Measurements from ENCODE around the gene FNDC5. TPM values are rescaled to one million over a fixed set of nuclear protein-coding genes. Genes with fewer than 3 reads are reported as not detected.
A peak's percentile ranks its signal among the peaks of the same experiment; 100 is the strongest.

The FNDC5 gene
- total and polyA plus RNA-seq, 2 of the 13 experiments (the other 11 are each of a cell fraction or from before 2014, with no cell fraction given) = 1.4 to 3.1 TPM

DNA sequence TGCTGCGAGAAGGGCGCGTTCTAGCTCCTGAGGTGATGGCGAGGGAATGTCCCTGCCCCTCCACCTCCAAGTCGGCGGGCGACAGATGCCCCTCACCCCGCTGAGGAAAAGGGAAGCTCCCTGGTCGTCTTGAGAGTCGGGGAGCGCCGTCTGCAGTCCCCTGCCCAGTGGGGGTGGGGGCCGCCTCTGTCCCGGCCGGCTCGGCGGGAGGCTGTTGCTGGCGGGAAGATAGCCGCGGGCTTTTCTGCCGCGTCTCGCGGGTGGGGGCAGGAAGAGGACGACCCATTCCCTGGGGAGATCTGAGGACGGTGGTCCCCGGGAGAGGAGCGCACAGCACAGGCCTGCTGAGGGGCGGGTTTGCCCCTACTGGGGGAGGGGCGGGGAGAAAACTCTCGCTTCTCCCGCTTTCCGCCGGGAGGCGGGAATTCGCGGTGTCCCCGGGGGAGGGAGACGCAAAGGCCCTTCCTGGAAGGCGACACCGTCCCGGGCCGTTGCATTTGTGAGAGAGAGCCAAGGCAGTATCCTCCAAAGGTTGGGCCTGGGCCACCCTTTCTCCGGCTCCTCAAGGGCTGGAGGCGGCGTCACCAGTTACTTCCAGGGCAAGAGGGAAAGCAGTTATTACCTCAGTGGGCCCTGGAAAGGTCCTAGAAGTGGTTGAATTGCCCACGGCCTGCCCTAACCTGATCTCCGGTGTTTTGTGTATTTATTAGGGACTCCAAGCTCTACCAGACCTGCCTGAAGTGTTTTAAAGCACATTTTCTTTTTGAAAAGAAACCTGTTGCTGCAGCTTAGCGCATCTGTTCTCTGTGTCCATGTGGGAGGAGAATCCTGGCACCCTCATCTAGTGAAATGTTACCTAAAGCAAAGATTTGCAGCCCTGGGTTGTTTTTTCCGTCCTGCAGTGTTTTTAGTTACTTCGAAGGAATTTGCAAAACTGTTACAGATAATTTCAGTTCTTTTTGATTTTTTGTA lies 52.6 kb downstream of the FNDC5 start (continued):
- no peak for TF ChIP-seq RARA (CRISPR knock-in tag; IDR thresholded peaks at IDR 0.05)
- no peak for TF ChIP-seq THAP11 (CRISPR knock-in tag; IDR thresholded peaks at IDR 0.05)
- no peak; the same call in 1 of the 2 replicates for TF ChIP-seq GMEB1 (CRISPR knock-in tag; IDR thresholded peaks at IDR 0.05; ENCODE audit: borderline replicate concordance)
- TF ChIP-seq ZNF431 (CRISPR knock-in tag; IDR thresholded peaks at IDR 0.05; ENCODE audit: borderline replicate concordance, low read depth) = no peak
- TF ChIP-seq HNRNPL (IDR thresholded peaks at IDR 0.05; ENCODE audit: low read depth, low read length) = no peak
- TF ChIP-seq, protein P1, sequence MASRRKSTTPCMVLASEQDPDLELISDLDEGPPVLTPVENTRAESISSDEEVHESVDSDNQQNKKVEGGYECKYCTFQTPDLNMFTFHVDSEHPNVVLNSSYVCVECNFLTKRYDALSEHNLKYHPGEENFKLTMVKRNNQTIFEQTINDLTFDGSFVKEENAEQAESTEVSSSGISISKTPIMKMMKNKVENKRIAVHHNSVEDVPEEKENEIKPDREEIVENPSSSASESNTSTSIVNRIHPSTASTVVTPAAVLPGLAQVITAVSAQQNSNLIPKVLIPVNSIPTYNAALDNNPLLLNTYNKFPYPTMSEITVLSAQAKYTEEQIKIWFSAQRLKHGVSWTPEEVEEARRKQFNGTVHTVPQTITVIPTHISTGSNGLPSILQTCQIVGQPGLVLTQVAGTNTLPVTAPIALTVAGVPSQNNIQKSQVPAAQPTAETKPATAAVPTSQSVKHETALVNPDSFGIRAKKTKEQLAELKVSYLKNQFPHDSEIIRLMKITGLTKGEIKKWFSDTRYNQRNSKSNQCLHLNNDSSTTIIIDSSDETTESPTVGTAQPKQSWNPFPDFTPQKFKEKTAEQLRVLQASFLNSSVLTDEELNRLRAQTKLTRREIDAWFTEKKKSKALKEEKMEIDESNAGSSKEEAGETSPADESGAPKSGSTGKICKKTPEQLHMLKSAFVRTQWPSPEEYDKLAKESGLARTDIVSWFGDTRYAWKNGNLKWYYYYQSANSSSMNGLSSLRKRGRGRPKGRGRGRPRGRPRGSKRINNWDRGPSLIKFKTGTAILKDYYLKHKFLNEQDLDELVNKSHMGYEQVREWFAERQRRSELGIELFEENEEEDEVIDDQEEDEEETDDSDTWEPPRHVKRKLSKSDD (CRISPR knock-in tag; IDR thresholded peaks at IDR 0.05; ENCODE audit: low read depth) = no peak
- TF ChIP-seq NR2F6 (IDR thresholded peaks at IDR 0.05) = no peak
- TF ChIP-seq NR2F6 (CRISPR knock-in tag; IDR thresholded peaks at IDR 0.05) = no peak
- TF ChIP-seq, protein P2, sequence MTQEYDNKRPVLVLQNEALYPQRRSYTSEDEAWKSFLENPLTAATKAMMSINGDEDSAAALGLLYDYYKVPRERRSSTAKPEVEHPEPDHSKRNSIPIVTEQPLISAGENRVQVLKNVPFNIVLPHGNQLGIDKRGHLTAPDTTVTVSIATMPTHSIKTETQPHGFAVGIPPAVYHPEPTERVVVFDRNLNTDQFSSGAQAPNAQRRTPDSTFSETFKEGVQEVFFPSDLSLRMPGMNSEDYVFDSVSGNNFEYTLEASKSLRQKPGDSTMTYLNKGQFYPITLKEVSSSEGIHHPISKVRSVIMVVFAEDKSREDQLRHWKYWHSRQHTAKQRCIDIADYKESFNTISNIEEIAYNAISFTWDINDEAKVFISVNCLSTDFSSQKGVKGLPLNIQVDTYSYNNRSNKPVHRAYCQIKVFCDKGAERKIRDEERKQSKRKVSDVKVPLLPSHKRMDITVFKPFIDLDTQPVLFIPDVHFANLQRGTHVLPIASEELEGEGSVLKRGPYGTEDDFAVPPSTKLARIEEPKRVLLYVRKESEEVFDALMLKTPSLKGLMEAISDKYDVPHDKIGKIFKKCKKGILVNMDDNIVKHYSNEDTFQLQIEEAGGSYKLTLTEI (CRISPR knock-in tag; conservative IDR thresholded peaks at IDR 0.05) = no peak
- TF ChIP-seq KDM5A (IDR thresholded peaks at IDR 0.05; ENCODE audit: borderline replicate concordance, low read length) = no peak
- peak; percentile 19; the same call in 1 of the 2 replicates for TF ChIP-seq GABPB1 (CRISPR knock-in tag; IDR thresholded peaks at IDR 0.05)
- TF ChIP-seq ZNF224 (CRISPR knock-in tag; IDR thresholded peaks at IDR 0.05) = no peak
- TF ChIP-seq TRIM24 (CRISPR knock-in tag; IDR thresholded peaks at IDR 0.05) = no peak
- TF ChIP-seq HNF4G (IDR thresholded peaks at IDR 0.05; ENCODE audit: borderline replicate concordance, low read depth, low read length) = no peak; the same call in 1 of the 2 replicates
- no peak for TF ChIP-seq HNF4G (CRISPR knock-in tag; IDR thresholded peaks at IDR 0.05; ENCODE audit: borderline replicate concordance, low read depth)
- no peak for TF ChIP-seq TFE3 (CRISPR knock-in tag; IDR thresholded peaks at IDR 0.05)
- no peak for TF ChIP-seq CENPBD1 (CRISPR knock-in tag; IDR thresholded peaks at IDR 0.05; ENCODE audit: borderline replicate concordance, low read depth)
- no peak for TF ChIP-seq ZNF264 (CRISPR knock-in tag; IDR thresholded peaks at IDR 0.05)
- TF ChIP-seq ZNF790 (CRISPR knock-in tag; IDR thresholded peaks at IDR 0.05; ENCODE audit: borderline replicate concordance) = no peak
- TF ChIP-seq, protein P3, sequence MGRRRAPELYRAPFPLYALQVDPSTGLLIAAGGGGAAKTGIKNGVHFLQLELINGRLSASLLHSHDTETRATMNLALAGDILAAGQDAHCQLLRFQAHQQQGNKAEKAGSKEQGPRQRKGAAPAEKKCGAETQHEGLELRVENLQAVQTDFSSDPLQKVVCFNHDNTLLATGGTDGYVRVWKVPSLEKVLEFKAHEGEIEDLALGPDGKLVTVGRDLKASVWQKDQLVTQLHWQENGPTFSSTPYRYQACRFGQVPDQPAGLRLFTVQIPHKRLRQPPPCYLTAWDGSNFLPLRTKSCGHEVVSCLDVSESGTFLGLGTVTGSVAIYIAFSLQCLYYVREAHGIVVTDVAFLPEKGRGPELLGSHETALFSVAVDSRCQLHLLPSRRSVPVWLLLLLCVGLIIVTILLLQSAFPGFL (CRISPR knock-in tag; IDR thresholded peaks at IDR 0.05) = no peak
